Muscle layer of duodenum (tissue), 2 donors: ENCODE data around the gene ADGRL1.
A peak's percentile ranks its signal among the peaks of the same experiment; 100 is the strongest.

Experiments
- H3K27ac ChIP-seq: one replicate; pipeline ENCODE4 v1.7.0; 2013; ENCODE audit warnings: mild to moderate bottlenecking, low read length
- H3K27me3 ChIP-seq: one replicate; pipeline ENCODE4 v1.7.0; 2013; ENCODE audit warnings: low read depth, mild to moderate bottlenecking, control low read depth, low read length
- H3K36me3 ChIP-seq, 2 donors: one replicate each; pipeline ENCODE4 v1.7.0; 2013; ENCODE audit warnings: low read length in 2 of 2, control low read depth in 1 of 2, mild to moderate bottlenecking in 1 of 2; ENCODE audit not compliant: insufficient read depth in 2 of 2, control insufficient read depth in 1 of 2
- H3K4me1 ChIP-seq, 2 donors: one replicate each; pipeline ENCODE4 v1.7.0; 2013; ENCODE audit warnings: low read length in 2 of 2, mild to moderate bottlenecking in 2 of 2, control low read depth in 1 of 2, moderate library complexity in 1 of 2; ENCODE audit not compliant: insufficient read depth in 2 of 2, control insufficient read depth in 1 of 2
- H3K4me3 ChIP-seq, 2 donors: one replicate each; pipeline ENCODE4 v1.7.0; 2013; ENCODE audit warnings: low read length in 2 of 2, low read depth in 1 of 2, mild to moderate bottlenecking in 1 of 2
- H3K9me3 ChIP-seq, 2 donors: one replicate each; pipeline ENCODE4 v1.7.0; 2013; ENCODE audit warnings: low read length in 2 of 2, control low read depth in 1 of 2, mild to moderate bottlenecking in 1 of 2; ENCODE audit not compliant: control insufficient read depth in 1 of 2
- donor health status: healthy.

Gene ADGRL1

DNA sequence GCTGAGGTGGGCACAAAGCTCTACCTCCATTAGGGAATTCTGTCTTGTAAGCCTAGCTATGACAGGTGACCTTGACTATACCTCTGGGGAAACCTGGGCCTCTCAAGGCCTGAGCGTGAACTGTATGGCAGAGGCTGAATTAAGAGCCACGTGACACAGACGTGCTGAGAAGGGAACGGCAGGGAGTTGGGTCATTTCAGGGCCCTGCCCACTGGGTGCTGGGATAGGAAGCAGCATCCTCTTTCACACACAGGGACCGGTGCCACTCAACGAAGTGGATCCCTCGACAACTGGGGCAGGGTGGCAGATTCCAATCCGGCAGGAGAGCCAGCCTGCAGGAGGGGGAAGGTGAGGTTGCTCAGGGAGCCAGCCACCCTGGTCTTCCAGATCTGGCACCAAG lies 78.8 kb downstream of the ADGRL1 start:
- Histone ChIP-seq H3K4me3 (no peak overlapping the region), H3K36me3 (no peaks in the 10 kb centered on the region), H3K9me3 (no peaks in the 10 kb centered on the region), H3K27ac (no peak overlapping the region), H3K4me1 (peaks cover 0 to 4% of the 10 kb centered on the region in 2 donors), H3K27me3 (no peaks in the 10 kb centered on the region)

DNA sequence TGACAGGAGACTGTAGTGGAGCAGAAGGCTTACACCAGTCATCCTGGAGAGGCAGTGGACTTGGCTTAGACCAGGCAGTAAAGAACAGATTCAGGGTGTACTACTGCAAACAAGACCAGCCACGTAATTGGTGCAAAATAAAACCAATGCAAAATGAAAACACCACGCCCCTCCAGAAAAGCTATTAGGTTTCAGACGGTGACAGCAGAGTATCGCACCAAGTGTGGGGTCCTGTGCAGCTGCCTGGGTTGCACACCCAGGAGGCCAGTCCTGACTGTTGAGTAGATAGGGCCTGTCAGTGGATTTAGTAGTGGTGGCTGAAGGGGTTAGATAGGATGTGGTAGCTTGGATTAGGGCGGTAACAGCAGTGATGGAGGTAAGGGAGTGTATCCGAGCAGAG lies 83.0 kb downstream of the ADGRL1 start:
- Histone ChIP-seq H3K36me3 (peaks cover 0 to 4% of the 10 kb centered on the region in 2 donors), H3K27ac (no peak overlapping the region), H3K4me1 (peaks cover 11 to 19% of the 10 kb centered on the region in 2 donors), H3K9me3 (no peaks in the 10 kb centered on the region), H3K4me3 (no peak overlapping the region), H3K27me3 (no peaks in the 10 kb centered on the region)

DNA sequence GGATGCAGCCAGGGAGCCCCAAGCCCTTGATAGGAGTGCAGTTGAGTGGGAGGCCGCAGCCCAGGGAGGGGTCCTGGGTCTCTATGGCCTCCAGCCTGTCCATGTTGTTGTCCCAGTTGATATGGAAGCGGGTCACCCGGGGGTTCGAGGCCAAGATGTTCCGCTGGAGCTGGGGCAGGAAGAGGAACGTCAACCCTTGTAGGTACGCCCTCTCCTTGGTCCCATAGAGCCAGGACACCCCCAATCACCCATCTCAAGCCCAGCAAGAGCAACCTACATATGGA lies 85.5 kb downstream of the ADGRL1 start:
- Histone ChIP-seq H3K4me1 (peaks cover 25 to 36% of the 10 kb centered on the region in 2 donors), H3K27me3 (no peaks in the 10 kb centered on the region), H3K36me3 (peaks cover 0 to 4% of the 10 kb centered on the region in 2 donors), H3K27ac (no peak overlapping the region), H3K9me3 (no peaks in the 10 kb centered on the region), H3K4me3 (no peak overlapping the region)

DNA sequence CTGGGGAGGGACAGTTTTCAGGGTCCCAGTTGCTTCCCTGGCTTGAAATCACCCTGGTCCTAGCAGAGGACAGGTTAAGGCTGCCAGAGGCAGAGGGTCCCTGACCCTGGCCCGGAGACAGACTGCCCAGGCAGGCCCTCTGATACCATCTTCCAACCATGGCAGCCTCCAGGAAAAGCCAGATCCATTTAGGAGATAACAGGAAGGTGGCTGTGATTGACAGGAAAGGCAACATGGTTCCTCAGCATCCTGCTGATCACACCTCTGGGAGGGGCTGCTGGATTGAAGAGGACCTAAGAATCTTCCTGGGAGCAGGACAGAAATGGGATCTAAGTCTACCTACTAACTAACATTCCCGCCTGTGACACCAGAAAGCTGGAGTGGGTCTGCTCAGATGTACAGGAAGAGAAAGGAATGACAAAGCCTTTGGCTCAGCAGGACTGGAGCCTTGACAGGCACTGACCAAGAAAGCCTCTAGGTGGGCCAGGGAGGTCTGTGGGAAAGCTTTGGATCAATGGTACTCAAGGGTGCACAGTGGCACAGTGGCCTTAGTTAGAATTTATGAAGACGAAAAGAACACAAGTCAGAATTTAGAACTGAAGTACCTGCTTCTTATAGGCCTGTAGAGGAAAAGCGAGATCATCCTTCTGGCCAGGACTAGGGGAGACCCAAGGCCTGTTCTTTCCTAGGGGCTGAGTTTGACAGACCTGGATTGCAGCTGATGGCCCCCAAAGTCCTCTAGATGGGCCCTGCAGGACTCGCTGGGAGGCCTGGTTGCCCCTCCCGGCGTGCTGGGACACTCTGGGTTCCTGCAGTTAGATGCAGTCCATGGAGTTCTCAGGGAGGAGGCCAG lies 86.1 kb downstream of the ADGRL1 start:
- no peaks in the 10 kb centered on the region for H3K9me3 ChIP-seq
- peak overlapping the region in 1 of 2 donors; percentile 66 for H3K4me3 ChIP-seq
- H3K36me3 ChIP-seq: peaks cover 0 to 4% of the 10 kb centered on the region in 2 donors
- no peaks in the 10 kb centered on the region for H3K27me3 ChIP-seq
- H3K27ac ChIP-seq: peak overlapping the region; percentile 92
- peaks cover 28 to 40% of the 10 kb centered on the region in 2 donors for H3K4me1 ChIP-seq

DNA sequence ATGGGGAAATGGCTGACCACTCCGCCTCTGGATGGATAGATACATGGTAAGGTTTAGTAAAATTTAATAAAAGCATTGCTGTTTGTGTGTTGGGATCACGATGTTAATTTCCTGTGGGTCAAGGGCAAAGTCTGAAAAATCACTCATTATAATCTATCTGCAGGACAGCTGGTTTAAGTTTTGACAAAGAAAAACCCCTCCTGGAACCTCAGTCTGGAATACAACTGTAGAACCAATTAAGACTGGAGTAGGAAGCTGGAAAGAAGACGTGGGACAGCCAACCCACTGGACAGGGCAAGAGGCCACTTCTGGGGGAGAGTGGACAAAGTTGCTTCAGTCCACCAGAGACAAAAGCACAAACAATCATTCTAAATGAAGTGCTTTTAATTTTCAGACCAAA lies 86.8 kb downstream of the ADGRL1 start:
- Histone ChIP-seq H3K36me3 (peaks cover 0 to 4% of the 10 kb centered on the region in 2 donors), H3K4me1 (peaks cover 28 to 46% of the 10 kb centered on the region in 2 donors), H3K27me3 (no peaks in the 10 kb centered on the region), H3K9me3 (no peaks in the 10 kb centered on the region), H3K4me3 (peak overlapping the region; percentile 66 to 69), H3K27ac (peak overlapping the region; percentile 92)

DNA sequence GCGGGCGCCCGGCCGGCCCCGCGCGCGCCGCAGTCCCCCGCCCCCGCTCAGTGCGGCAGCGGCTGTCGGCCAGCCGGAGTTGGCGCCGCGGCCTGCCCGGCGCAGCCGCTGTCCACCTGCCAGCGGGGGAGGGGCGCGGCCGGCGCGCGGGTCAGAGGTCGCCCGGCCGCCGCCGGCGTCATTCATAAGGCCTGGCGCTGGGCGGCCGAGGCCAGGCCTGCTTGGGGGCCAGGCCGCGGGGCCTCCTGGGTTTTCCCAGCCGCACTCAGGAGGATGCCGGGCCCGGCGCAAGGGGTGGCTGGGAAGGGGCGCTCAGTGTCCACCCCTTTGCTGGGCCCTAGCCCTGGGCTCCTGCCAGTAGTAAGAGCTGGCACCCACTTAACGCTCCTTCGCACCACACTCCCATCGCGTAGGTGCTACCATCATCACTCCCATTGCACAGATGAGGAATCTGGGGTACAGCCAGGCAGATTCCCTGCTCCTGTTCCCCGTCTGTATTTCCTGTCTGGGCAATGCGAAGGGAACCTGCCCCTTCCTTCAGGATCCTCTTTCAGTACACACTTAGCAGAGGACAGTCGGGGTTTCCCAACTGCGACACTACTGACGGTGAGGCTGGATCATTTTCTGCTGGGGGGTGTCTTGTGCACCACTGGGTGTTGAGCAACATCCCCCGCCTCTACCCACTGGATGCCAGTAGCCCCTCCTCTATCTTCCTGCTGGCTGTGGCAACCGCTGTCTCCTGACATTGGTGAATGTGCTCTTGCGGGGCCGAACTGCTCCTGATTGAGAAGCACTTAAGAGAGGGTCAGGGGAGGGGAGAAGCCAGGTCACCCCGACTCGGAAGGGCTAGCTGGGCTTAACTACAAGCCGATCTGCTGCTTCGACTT lies 87.6 kb downstream of the ADGRL1 start:
- H3K27ac ChIP-seq: peak overlapping the region; percentile 92
- H3K36me3 ChIP-seq: peaks cover 0 to 4% of the 10 kb centered on the region in 2 donors
- no peaks in the 10 kb centered on the region for H3K9me3 ChIP-seq
- peak overlapping the region; percentile 66 to 69 for H3K4me3 ChIP-seq
- H3K27me3 ChIP-seq: no peaks in the 10 kb centered on the region
- H3K4me1 ChIP-seq: peaks cover 32 to 54% of the 10 kb centered on the region in 2 donors

DNA sequence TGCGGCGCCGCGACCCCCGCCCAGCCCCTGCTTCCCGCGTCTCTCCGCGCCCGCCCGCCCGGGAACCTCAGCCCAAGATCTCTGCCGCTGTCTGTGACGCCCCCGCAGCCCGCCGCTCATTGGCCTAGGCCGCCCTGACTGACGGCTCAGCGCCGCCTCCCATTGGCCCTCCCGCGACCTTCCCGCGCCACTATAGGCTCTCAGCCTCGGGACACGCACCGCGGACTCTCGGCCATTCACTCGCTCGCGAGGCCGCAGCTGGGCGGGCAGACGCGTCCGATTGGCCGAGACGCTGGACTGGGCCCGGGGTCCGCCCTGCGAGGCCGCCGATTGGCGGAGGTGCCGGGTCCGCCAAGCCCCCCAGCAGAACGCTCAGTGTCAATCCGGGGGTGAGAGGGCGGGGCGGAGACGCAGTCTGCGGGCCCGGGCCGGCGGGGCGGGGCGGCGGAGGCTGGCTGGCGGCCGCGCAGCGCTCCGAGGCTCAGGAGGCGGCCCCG lies 88.3 kb downstream of the ADGRL1 start, which contains the start of gene PRKACA:
PRKACA (minus strand) TSS at position 95 of the 497 bp plus-strand sequence. CDS start 215 bp downstream, outside the sequence.
- Histone ChIP-seq H3K4me1 (peaks cover 39 to 61% of the 10 kb centered on the region in 2 donors), H3K27me3 (no peaks in the 10 kb centered on the region), H3K4me3 (peak within 1 kb of the TSS; percentile 84 to 92), H3K36me3 (peaks cover 0 to 4% of the 10 kb centered on the region in 2 donors), H3K9me3 (no peaks in the 10 kb centered on the region), H3K27ac (peak within 1 kb of the TSS; percentile 92)

DNA sequence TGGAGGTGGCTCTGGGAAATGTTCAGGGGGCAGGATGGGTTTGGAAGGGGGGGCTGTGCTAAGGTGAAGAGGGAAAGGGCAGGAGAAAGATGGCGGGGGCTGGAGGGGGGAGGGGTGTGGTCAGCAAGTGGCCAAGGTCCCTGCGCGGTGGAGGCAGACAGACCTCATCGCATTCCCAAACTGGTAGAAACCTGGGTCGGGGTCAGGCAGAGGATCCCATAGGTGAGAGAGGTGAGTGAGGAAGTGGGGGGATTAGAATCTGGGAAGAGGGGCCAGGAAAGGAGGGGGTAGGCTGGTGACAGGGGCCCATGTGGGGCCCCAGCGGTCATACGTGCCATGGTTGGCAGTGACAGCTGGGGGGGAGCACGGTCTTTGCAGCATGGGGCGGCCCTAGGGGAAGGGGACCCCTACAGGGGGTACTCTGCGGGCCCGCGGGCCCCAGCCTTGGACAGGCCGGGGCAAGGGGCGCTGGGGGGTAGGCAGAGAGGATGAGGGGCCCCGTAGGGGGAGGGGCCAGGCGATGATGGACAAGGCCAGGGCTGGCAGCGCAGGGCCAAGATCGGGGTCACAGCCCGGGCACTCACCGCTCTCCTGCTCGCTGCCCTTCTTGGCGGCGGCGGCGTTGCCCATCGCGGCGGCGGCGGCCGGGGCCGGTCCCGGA lies 88.9 kb downstream of the ADGRL1 start:
- Histone ChIP-seq H3K27me3 (no peaks in the 10 kb centered on the region), H3K36me3 (peaks cover 0 to 4% of the 10 kb centered on the region in 2 donors), H3K4me3 (peak overlapping the region; percentile 84 to 92), H3K27ac (peak overlapping the region; percentile 13), H3K4me1 (peaks cover 45 to 67% of the 10 kb centered on the region in 2 donors), H3K9me3 (no peaks in the 10 kb centered on the region)

DNA sequence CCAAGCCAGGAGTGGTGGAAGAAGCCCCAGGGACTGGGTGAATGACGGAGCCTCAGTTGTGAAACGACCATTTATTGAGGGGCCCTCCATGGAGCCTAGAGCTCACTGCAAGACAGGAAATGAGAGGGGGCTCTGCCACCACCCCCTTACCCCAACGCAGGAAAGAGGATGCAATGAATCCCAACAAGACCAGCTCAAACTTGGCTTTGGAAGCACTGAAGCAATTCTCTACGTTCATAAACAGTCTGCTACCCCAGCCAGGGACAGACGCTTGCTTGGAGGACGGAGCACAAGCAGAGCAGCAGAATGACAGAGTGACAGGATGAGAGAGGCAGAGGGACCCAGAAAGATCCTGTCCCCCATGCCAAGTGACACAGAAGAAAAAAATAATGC lies 89.4 kb downstream of the ADGRL1 start:
- Histone ChIP-seq H3K4me1 (peaks cover 45 to 72% of the 10 kb centered on the region in 2 donors), H3K27ac (peak overlapping the region; percentile 13), H3K9me3 (no peaks in the 10 kb centered on the region), H3K4me3 (peak overlapping the region; percentile 84 to 92), H3K36me3 (peaks cover 0 to 4% of the 10 kb centered on the region in 2 donors), H3K27me3 (no peaks in the 10 kb centered on the region)

DNA sequence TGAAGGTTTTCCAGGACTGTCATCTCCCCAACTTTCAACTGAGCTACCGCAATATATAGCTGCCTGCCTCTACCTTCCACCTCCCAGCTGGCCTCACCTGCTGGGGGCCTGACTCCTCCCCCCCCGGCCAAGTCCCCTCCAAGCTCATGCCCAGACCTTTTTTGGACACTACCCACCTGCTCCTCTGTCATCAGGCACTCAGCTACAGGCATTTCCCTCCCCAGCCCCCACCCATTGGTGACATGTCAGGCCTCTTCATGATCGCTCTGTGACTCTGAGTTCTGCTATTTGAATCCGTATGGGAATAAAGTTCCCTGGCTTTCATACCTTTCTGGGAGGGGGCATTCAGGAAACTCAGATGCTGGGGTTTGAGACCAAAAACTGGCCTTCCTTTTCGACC lies 90.2 kb downstream of the ADGRL1 start:
- H3K4me3 ChIP-seq: peak overlapping the region; percentile 84 to 92
- peaks cover 45 to 74% of the 10 kb centered on the region in 2 donors for H3K4me1 ChIP-seq
- no peaks in the 10 kb centered on the region for H3K9me3 ChIP-seq
- H3K27ac ChIP-seq: peak overlapping the region; percentile 13
- H3K27me3 ChIP-seq: no peaks in the 10 kb centered on the region
- peaks cover 0 to 4% of the 10 kb centered on the region in 2 donors for H3K36me3 ChIP-seq
